ENCODE results near the gene ZNF579.

Gene ZNF579, protein sequence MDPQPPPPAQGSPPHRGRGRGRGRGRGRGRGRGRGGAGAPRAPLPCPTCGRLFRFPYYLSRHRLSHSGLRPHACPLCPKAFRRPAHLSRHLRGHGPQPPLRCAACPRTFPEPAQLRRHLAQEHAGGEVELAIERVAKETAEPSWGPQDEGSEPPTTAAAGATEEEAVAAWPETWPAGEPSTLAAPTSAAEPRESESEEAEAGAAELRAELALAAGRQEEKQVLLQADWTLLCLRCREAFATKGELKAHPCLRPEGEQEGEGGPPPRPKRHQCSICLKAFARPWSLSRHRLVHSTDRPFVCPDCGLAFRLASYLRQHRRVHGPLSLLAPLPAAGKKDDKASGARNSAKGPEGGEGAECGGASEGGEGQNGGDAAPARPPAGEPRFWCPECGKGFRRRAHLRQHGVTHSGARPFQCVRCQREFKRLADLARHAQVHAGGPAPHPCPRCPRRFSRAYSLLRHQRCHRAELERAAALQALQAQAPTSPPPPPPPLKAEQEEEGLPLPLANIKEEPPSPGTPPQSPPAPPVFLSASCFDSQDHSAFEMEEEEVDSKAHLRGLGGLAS

DNA sequence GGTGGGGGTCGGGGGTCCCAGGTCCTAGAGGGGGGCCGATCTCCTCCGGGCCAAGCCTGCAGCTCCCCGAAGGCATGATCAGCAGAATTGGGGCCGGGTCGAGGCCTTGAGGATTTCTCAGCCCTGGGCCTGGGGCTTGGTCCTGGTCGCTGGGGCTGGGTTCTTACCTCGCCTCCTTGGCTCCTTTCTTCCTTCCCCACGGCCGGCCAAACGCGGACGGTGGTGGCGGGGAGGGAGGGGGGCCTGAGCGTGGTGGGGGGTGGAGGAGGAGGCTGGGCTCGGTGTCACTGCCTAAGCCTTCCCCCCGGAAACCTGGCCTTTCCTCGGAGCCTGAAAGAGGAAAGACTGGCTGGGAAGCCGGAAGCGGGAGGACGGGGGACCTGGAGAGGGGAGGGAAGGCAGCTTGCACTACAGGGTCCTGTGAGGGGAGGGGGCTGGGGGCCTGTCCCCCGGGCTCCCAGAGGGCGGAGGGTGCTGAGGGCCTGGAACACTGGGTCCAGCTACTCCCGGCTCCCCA is at the start of gene ZNF579:
Gene ZNF579, minus strand, starts transcription at position 221 of the 517 bp plus-strand sequence. CDS start 1,209 bp downstream, outside the sequence.
- DNase-seq (ENCODE audit: low read depth): peak; percentile 81

- DNase-seq (ENCODE audit: low read depth): no peak
These were observed 45.7 kb upstream of the ZNF579 start for GRCh38 chr19:55626350-55626749.

- no peak for DNase-seq (ENCODE audit: low read depth)
These were observed 44.3 kb upstream of the ZNF579 start for GRCh38 chr19:55625004-55625326.

- DNase-seq (ENCODE audit: low read depth): peak; percentile 72
These were observed 43.7 kb upstream of the ZNF579 start, which contains the start of gene ZNF784 for GRCh38 chr19:55624109-55625003. Gene ZNF784 (minus strand): TSS chr19:55624566. CDS start chr19:55624561, 5 bp downstream.

GRCh38 chr19:55623561-55623960 is 42.9 kb upstream of the ZNF579 start:
- DNase-seq (ENCODE audit: low read depth): no peak

DNA sequence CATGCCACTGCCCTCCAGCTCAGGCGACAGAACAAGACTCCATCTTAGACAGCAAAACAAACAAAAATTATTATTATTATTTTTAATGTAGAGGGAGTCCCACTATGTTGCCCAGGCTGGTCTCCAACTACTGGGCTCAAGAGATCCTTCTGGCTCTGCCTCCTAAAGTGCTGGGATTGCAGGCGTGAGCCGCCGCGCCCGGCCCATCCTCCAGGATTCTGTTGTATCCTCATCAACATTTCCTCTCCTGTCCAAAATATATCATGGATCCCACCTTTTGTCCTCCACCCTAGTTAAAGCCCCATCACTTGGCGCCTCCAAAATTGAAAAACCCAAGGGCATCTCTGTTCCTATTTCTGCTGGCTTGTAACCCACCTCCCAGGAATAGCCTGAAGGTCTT is 42.5 kb upstream of the ZNF579 start:
- no peak for DNase-seq (ENCODE audit: low read depth)

GRCh38 chr19:55622242-55622969 is 41.8 kb upstream of the ZNF579 start:
- DNase-seq (ENCODE audit: low read depth): no peak

- DNase-seq (ENCODE audit: low read depth): no peak
These were observed 41.1 kb upstream of the ZNF579 start for GRCh38 chr19:55621673-55622231.

GRCh38 chr19:55621205-55621672 is 40.6 kb upstream of the ZNF579 start:
- DNase-seq (ENCODE audit: low read depth): no peak

GRCh38 chr19:55620410-55621204 is 40.0 kb upstream of the ZNF579 start:
- DNase-seq (ENCODE audit: low read depth): no peak

- no peak for DNase-seq (ENCODE audit: low read depth)
These were observed 38.6 kb upstream of the ZNF579 start for GRCh38 chr19:55619286-55619685.

DNA sequence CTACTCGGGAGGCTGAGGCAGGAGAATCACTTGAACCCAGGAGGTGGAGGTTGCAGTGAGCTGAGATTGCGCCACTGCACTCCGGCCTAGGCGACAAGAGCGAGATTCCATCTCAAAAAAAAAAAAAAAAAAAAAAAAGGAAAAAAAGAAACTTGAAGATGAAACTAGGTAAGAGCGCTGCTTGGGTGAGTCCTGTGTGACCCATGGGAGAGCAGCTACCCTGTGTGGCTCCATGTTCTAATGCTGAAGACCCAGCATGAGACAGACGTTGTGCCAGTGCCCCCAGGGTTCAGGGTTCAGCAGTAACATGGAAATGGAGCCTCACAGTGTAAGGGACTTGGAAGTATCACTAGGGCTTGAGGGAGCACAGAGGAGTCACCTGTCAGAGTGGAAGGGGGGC is 37.8 kb upstream of the ZNF579 start:
- no peak for DNase-seq (ENCODE audit: low read depth)

DNA sequence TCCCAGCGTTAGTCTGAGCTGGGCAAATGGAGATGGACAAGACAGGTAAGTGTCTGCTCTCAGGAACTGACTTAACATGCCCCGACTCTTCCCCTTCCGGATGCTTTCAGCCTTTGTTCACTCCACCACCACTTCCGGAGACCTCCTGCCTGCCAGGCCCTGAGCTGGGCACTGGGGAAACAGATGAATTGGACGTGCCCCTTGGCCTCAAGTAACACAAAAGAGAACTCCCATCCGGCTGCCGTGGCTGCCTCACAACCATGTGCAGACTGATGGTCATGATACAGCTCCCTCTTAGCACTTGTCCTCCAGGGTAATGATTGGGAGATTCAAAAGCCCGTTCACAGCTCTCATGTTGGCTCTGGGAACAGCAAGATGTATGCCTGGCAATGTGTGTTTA is 36.8 kb upstream of the ZNF579 start:
- DNase-seq (ENCODE audit: low read depth): no peak

DNA sequence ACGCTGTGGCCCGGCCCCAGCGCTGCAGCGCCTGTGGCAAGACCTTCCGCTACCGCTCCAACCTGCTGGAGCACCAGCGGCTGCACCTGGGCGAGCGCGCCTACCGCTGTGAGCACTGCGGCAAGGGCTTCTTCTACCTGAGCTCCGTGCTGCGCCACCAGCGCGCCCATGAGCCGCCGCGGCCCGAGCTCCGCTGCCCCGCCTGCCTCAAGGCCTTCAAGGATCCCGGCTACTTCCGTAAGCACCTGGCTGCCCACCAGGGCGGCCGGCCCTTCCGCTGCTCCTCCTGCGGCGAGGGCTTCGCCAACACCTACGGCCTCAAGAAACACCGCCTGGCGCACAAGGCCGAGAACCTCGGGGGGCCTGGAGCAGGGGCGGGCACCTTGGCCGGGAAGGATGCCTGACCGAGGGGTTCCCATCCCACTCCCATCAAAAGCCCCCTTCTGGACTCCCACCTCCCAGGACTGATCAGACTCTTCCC is 35.8 kb upstream of the ZNF579 start:
- no peak for DNase-seq (ENCODE audit: low read depth)

DNA sequence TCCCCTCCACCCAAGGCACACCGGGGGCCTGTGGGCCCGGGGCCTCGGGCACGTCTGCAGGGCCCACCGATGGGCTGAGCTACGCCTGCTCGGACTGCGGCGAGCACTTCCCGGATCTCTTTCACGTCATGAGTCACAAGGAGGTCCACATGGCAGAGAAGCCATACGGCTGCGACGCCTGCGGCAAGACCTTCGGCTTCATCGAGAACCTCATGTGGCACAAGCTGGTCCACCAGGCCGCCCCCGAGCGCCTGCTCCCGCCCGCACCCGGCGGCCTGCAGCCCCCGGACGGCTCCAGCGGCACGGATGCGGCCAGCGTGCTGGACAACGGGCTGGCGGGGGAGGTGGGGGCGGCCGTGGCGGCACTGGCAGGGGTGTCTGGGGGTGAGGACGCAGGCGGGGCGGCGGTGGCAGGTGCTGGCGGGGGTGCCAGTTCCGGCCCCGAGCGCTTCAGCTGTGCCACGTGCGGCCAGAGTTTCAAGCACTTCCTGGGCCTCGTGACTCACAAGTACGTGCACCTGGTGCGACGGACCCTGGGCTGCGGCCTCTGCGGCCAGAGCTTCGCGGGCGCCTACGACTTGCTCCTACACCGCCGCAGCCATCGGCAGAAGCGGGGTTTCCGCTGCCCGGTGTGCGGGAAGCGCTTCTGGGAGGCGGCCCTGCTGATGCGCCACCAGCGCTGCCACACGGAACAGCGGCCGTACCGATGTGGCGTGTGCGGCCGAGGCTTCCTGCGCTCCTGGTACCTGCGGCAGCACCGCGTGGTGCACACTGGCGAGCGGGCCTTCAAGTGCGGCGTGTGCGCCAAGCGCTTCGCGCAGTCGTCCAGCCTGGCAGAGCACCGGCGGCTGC is 35.1 kb upstream of the ZNF579 start:
- no peak for DNase-seq (ENCODE audit: low read depth)

- DNase-seq (ENCODE audit: low read depth): no peak
These were observed 34.3 kb upstream of the ZNF579 start for GRCh38 chr19:55614711-55615542.

- no peak for DNase-seq (ENCODE audit: low read depth)
These were observed 33.5 kb upstream of the ZNF579 start for GRCh38 chr19:55613930-55614710.

GRCh38 chr19:55613396-55613795 is 32.7 kb upstream of the ZNF579 start:
- no peak for DNase-seq (ENCODE audit: low read depth)

Measured in stromal cell of bone marrow (primary cell).